Measurements from ENCODE around the gene TAF8. TPM values are rescaled to one million over a fixed set of nuclear protein-coding genes. Genes with fewer than 3 reads are reported as not detected.

The TAF8 gene
- total RNA-seq, 4 donors from 2014 or later: 24.5 to 37.6 (median 24.6) TPM

GRCh38 chr6:42047790-42048405 is 2.4 kb upstream of the TAF8 start:
- H3K36me3 ChIP-seq: no peaks in the 10 kb centered on the region
- DNase-seq: no peak
- peak overlapping the region; percentile 76 to 89 (median 86) for H3K4me3 ChIP-seq
- no peaks in the 10 kb centered on the region for H3K27me3 ChIP-seq
- H3K9me3 ChIP-seq: no peaks in the 10 kb centered on the region
- TF ChIP-seq POLR2A (IDR thresholded peaks at IDR 0.05): no peak
- TF ChIP-seq, protein P1, sequence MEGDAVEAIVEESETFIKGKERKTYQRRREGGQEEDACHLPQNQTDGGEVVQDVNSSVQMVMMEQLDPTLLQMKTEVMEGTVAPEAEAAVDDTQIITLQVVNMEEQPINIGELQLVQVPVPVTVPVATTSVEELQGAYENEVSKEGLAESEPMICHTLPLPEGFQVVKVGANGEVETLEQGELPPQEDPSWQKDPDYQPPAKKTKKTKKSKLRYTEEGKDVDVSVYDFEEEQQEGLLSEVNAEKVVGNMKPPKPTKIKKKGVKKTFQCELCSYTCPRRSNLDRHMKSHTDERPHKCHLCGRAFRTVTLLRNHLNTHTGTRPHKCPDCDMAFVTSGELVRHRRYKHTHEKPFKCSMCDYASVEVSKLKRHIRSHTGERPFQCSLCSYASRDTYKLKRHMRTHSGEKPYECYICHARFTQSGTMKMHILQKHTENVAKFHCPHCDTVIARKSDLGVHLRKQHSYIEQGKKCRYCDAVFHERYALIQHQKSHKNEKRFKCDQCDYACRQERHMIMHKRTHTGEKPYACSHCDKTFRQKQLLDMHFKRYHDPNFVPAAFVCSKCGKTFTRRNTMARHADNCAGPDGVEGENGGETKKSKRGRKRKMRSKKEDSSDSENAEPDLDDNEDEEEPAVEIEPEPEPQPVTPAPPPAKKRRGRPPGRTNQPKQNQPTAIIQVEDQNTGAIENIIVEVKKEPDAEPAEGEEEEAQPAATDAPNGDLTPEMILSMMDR (IDR thresholded peaks at IDR 0.05): no peak
- peak overlapping the region; percentile 89 to 95 (median 90) for H3K27ac ChIP-seq
- peaks cover 0 to 73% (median 22%) of the 10 kb centered on the region in 4 donors for H3K4me1 ChIP-seq

- Histone ChIP-seq H3K36me3 (peaks cover 0 to 4% (median 0%) of the 10 kb centered on the region in 3 donors), H3K27ac (peak overlapping the region; percentile 89 to 95 (median 90)), H3K4me3 (peak overlapping the region; percentile 76 to 89 (median 86)), H3K9me3 (no peaks in the 10 kb centered on the region), H3K27me3 (no peaks in the 10 kb centered on the region), H3K4me1 (peaks cover 0 to 67% (median 12%) of the 10 kb centered on the region in 4 donors)
- DNase-seq: peak in 2 of 3 donors; percentile 58
- TF ChIP-seq POLR2A (IDR thresholded peaks at IDR 0.05): no peak
- TF ChIP-seq, protein P1 (IDR thresholded peaks at IDR 0.05): no peak
These were observed 1.1 kb upstream of the TAF8 start for GRCh38 chr6:42049116-42049809.

DNA sequence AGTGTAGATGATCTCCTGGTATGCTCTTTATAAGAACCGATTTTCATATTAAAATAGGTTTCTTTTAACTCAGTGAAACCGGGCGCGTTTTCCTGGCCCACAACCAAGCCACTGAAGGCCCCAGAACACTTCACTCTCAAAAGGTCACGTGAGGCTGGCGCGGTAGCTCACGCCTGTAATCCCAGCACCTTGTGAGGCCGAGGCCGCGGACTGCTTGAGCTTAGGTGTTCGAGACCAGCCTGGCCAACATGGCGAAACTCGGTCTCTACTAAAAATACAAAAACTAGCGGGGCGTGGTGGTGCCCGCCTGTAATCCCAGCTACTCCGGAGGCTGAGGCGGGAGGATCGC is 402 bp upstream of the TAF8 start:
- H3K4me3 ChIP-seq: peak overlapping the region; percentile 53 to 81 (median 58)
- no peaks in the 10 kb centered on the region for H3K27me3 ChIP-seq
- DNase-seq: peak in 2 of 3 donors; percentile 66 to 77
- peak overlapping the region; percentile 58 to 95 (median 90) for H3K27ac ChIP-seq
- TF ChIP-seq, protein P1 (IDR thresholded peaks at IDR 0.05): no peak
- no peak for TF ChIP-seq POLR2A (IDR thresholded peaks at IDR 0.05)
- H3K4me1 ChIP-seq: peaks cover 0 to 60% (median 7%) of the 10 kb centered on the region in 4 donors
- H3K9me3 ChIP-seq: no peaks in the 10 kb centered on the region
- H3K36me3 ChIP-seq: peaks cover 0 to 11% (median 0%) of the 10 kb centered on the region in 3 donors

DNA sequence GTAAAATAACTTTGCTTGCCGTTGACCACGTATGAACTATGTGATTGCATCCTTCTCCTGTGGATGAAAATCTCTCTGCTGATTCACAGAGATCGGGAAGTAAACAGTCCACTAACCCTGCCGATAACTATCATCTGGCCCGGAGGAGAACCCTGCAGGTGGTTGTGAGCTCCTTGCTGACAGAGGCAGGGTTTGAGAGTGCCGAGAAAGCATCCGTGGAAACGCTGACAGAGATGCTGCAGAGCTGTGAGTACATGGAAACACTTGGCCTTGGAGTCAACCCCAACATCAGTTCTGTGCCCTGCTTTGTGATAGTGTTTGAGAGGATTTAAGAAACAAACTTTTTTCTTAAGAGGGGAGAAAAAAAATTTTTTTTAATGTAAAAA is 937 bp downstream of the TAF8 start:
- Histone ChIP-seq H3K36me3 (peaks cover 0 to 24% (median 0%) of the 10 kb centered on the region in 3 donors), H3K27me3 (no peaks in the 10 kb centered on the region), H3K27ac (peak overlapping the region in 3 of 4 donors; percentile 89 to 95 (median 91)), H3K4me1 (peaks cover 0 to 47% (median 4%) of the 10 kb centered on the region in 4 donors), H3K4me3 (peak overlapping the region; percentile 53 to 81 (median 58)), H3K9me3 (no peaks in the 10 kb centered on the region)
- no peak for DNase-seq
- TF ChIP-seq, protein P1 (IDR thresholded peaks at IDR 0.05): no peak
- TF ChIP-seq POLR2A (IDR thresholded peaks at IDR 0.05): no peak

- no peak overlapping the region for H3K27ac ChIP-seq
- peaks cover 0 to 47% (median 0%) of the 10 kb centered on the region in 3 donors for H3K36me3 ChIP-seq
- no peak for TF ChIP-seq POLR2A (IDR thresholded peaks at IDR 0.05)
- TF ChIP-seq, protein P1 (IDR thresholded peaks at IDR 0.05): no peak
- no peaks in the 10 kb centered on the region for H3K9me3 ChIP-seq
- no peak overlapping the region for H3K4me3 ChIP-seq
- no peaks in the 10 kb centered on the region for H3K27me3 ChIP-seq
- H3K4me1 ChIP-seq: peaks cover 0 to 35% (median 4%) of the 10 kb centered on the region in 4 donors
- DNase-seq: no peak
These were observed 3.3 kb downstream of the TAF8 start for GRCh38 chr6:42053601-42054000.
